NCI-H187 treated with DMSO at 0.1 percent for 48 hours (cell line): Measurements from ENCODE around the gene DEGS2.

ENCODE experiments used
- DNase-seq: peaks from one replicate; lab custom pipeline; 2025; lab: John Stamatoyannopoulos, UW

DEGS2 gene

DNA sequence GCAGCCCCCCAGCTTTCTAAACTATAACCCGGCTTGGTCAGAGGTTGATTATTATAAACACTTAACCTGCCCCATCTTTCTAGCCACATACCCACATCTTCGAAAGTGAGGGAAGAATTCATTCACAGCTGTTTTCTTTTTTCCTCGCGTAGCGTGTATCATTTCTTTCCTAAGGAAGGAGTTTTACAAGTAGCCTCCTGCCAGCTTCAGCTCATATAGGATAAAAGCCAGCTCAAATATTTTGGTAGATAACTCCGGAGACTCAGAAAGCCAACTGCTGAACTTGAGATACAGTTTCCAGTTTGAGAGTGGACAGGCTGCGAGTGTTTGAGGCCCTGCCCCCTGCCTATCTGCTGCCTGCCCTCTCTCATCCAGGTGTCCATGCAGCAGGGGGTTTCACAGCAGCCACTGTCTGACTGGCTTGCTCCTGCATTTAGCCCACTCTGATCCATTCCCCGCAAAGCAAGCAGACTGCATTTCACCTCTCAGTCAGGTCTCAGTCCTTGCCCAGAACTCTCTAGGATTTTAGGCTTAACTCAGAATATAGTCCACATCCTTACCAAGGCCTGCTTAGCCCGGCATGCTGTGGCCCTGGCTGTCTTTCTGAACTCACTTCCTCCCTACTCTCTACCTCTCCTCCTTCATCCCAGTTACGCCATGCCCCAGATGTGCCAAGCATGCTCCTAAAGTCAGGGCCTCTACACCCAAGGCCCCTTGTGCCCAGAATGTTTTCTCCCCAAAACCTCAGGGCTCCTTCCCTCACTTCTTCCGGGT is 47.3 kb downstream of the DEGS2 start:
- no peak for DNase-seq

DNA sequence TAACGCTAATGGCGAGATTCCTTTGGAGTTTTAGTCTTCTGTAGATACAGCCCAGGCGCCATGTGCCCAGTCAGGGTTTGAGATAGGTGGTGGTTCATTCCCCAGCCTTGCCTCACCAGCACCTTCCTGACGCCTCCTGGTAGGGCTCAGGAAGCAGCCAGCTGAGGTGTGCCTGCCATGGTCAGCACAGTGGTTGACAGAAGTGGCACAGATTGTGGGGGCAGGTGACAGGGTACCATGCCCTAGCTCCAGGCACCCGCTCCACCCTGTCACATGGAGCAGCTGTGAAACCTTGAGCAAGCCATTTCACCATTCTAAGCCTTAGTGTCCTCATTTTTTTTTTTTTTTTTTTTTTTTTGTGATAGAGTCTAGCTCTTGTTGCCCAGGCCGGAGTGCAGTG is 48.6 kb downstream of the DEGS2 start:
- DNase-seq = no peak

DNA sequence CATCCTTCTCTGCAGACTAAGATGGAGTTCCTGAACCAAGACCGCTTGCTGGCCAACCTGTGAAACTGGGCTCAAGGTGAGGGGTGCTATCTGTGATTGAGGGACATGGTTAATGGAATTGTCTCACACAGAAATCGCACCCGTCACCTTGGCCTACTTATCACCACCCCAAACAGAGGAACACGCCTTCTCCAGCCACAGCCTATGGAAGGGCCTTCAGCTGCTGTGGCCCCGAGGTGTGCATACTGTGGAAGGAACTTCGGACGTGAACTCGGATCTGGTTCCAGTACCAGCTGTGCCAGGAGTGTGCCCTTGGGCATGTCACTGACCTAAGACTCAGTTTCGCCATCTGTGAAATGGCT is 49.9 kb downstream of the DEGS2 start:
- DNase-seq = no peak

DNA sequence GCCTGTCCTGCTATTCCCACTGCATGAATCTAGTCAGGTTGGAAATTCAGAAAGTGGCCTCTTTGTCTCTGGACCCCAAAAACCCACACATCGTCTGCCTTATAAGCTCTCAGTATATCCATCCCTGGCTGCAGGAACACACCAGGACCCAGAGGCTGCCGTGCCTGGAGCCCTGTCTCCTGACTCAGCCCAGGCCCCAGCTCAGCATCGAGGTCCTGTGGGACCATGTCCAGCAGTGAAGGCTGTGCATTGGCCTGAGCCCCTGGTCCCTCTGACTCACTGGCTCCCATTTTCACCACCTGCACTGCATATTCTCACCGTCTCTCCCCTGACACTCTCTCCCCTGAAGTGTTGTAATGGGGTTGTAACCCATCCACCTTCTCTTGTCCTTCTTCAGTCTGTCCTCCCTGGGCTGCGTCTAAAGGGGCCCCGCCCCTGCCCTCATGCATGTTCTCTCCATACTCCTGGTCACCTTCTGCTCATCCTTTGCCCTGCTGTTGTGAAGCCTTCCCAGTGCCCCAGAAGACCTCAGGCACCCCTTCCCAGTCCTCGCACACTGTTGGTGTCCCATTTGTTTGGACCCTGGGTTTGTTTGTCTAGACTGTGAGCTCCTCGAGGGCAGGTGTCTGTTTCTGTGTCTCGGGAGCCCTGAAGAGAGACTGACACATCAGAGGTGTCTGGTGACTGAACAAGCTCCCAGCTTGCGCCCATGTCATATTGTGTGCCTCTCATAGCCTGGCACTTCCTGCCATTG is 50.4 kb downstream of the DEGS2 start:
- DNase-seq = no peak

DNA sequence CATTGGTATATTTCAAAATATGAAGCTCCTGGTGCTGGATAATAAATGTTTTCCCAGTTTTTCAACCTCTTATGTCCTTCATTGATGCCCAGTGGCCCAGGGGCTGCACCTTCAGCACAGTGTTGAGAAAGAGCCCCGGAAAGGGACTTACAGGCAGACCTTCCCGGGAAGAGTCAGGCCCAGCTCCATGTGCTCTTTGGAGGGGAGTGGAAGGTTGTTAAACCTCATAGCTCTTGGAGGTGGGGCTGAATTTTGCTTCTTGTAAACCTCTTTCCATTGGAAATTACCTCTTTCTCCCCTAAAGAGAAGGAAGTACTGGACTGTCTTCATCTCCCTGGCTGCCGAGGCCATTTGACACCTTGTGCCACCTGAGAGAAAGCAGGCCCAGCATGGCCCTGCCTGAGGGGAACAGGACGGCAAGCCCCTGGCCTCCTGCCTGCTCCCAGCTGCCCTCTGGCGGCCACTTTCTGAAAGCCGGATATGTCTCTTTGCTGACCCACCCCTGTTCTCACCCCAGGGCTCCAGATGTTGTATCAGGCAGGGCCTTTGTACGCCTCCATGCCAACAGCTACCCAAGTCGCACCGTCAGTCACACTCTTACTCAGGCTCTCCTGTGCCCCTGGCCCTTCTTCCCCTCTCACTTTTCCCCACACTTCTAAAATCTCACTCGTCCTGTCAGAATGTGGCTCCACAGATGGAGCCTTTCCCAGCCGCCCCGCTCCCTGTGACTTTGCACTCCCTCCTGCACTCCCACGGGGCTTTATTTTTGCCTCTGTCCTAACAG is 51.2 kb downstream of the DEGS2 start:
- no peak for DNase-seq

DNA sequence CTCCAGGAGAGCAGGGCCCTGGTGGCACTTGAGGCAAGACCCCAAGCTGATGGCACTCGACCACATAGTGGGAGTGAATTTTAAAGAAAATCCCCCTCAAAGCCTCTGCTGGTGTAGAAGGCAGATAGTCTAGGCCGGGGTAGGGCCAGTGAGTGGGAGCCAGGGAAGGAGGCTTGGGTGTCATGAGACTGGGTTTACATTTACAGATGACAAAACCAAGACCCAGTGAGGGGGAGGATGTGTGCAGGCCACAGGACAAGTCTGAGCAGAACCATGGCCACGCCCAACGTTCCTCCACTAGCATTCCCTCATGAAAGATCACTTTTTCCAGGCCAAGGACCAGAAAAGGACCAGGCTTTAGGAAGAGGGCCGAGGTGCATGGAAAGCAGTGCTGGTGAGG is 52.2 kb downstream of the DEGS2 start:
- no peak for DNase-seq

DNA sequence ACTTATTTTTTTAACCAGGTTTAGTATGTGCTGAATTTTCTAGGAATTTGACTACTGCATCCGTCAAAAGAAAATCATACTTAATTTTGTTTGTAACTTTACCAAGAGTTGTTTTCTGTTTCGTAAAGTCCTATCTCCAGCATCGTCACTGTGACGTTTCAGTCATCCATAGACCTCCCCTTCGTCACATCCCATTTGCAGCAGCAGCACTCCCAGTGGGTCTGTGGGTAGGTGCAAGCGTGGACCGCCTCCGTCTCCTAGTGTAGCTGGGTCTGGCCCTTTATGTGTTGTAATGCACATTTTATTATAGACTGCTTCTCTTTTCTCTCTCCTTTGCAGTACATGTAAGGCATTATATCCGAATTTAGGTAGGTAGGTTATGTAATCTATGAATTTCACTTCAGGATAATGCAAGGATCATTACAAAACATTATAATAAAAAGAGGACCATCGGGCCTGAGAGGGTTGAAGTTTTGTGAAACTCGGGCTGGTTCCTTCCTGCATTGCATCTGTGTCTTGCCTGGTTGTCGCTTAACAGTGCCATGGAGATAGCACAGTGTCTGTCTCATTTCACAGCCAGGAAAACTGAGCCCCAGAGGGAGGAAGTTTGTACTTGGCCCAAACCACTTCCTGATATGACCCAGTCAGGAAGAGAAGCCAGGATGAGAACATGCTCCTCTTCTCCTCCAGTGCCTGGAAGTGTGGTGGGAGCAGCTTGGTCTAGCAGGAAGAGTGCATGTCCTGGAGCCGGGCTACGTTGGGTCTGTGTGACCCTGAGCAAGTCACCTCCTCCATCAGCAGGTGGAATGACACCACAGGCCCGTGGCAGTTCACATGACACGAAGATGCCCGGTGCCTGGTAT is 53.0 kb downstream of the DEGS2 start:
- DNase-seq = no peak

DNA sequence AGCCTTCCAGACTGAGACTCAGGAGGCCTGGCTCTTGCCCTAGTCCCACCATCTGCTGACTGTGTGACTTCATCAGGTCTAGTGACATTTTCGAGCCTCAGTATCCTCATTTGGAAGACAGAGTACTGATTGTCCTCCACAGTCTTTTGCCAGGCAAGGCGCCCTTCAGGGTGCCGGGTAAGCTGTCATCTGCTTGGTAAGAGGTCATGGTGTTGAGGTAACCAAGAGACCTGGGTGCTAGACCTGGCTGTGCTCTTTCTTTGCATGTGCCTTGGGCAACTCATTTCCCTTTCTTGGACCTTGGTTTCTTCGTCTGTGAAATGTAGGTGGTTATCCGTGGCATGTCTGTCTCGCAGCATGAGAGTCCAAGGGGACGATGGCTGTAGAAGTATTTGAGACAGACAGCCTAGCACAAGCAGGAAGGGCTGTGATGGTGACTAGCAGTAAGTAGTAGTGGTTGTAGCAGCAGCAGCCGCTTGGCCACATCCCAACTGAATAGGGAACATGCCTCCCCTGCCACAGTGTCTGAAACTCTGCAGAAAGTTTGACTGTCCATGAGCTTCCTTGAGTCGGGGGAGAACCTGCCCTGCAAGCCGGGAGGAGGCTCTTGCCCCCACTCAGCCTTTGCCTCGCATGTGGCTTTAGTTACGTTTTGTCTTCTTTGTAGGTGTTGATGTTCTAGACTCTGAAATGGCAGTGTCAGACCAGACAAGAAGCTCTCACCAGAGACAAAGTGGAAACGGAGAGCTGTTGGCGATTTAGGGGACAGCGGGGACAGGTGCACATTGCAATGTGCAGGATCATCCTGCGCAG is 53.9 kb downstream of the DEGS2 start:
- DNase-seq = no peak

DNA sequence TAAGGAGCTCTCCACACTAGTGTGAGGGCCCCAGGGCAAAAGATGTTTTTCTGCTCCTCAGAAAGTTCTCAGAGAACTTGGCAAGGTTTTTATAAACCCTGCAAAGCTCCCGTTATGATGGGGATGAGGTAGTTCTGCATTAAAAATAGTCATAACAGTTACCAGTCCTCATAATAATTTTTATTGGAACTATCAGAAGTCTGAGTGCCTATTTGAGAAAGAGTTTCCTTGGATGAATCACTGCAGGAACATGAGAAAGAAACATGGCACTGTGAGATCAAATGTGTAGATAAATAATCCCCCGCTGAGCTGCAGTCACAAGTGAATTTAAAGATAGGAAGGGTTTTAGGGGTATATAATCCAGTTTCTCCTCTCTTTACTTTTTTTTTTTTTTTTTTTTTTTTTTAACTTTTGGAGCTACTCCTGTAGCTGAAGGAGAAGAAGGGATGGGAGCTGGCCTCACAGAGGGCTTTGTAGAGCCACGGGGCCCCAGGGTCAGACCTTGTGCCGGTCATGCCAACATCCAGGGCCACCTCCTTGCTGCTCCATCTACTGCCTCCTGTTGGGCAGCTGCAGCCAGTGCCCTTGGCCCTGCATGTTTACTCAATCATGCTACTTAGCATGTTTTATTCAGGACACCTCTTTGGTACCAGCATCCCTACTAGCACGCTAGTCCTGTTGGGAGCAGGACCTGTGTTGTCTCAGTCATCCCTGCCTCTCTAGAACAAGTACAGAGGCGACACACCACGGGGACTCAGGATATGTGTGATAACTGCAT is 54.7 kb downstream of the DEGS2 start:
- no peak for DNase-seq

DNA sequence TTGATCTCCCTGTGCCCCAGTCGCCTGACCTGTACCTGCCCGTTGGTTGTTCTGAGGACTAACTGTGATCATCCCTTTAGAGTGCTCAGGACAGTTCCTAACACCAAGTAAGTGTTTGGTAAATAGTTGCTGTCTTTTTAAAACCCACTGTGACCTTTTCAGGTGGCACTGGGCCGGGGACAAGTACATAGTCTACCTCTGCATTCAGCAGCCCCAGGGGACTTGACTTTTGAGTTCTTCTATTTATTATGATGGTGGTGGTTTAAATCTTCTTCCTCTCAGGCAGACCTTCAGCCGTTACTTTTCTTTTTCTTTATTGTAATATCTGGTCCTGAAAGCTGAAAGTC is 55.5 kb downstream of the DEGS2 start:
- no peak for DNase-seq

DNA sequence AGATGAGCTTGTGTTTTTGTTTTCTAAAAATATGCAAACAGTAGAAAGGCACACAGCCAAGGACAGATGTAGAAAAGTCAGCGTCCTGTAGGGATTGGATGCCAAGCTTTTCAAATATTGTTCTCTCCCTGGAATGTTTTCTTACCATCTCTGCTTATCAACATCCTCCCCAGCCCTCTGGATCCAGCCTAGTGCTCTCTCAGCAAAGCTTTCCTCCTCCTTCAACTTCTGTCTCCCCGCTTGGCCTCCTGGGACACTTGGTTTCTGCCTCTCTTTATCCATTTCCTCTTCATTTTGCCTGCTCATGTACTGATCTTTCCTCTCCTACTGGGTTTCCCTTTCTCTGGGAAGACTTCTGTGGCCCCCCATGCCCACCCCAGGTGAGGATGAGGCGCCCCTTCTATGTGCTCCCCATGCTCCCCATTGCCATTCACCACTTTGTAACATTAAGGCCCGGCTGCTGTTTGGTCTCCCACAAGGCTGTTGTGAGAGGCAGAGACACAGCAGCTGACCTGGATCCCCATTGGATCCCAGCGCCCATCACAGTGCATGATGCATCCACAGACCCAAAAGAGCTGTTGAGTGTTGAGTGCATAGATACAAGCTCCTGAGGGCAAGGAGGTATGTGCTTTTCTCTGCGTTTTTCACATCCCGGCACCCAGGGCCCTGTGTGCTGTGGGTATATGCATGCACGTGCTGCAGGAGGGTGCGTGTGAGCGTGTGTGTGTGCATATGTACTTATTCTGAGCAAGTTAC is 56.0 kb downstream of the DEGS2 start:
- no peak for DNase-seq

DNA sequence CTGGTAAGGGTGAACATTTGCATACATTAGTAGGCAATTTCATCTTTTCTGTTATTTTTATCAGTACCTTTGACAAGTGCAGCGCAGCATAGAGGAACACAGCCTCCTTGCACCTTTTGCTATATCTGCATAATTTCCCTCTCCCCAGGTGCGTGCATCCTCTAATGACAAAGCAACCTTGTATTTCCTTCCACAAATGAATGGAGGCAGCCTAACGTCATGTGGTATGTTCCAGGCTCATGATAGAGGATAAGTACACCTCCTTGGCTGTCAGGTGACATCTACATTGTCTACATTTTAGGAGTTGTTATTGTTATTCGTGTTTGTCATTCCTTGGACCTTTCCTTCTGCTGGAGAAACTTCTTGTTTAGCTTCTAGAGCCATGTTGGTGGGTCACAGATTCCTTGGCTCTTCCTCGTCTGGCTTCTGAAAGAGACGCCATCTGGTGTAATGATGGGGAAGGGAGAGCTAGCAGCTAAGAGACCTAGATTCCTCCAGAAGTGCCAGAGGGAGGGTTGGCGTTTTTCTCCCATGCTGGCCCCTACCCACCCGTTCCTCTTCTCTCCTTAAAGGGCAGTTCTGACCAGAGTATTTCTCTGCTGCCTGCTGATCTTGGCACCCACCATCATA is 57.2 kb downstream of the DEGS2 start:
- no peak for DNase-seq

DNA sequence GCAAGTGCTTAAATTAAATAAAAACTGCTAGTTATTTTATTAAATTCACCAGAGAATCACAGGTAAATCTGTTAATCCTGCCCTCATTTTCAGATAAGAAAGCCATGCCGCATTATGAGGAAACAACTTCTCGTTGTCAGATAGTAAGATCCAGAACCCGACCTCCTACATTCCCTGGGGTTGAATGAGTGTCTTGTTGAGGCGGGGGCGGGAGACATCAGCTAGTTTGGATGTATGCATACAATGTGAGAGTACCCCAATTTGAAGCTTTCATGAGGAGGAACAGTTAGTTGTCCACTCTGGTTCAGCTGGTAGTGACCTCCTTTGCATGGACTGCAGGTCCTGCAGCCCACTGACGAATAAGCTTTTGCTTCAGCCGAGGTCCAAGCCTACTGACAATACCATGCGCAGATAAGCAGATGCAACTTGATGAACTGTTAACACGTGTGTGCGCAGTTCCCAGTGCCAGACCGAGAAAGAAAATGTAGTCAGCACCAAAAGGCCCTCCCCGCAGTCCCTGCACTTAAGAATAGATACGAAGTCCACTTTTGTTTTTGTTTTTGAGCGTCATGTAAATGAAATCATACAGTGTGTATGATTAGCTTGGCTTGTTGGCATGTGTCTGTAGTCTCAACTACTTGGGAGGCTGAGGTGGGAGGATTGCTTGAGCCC is 59.3 kb downstream of the DEGS2 start:
- DNase-seq = no peak

DNA sequence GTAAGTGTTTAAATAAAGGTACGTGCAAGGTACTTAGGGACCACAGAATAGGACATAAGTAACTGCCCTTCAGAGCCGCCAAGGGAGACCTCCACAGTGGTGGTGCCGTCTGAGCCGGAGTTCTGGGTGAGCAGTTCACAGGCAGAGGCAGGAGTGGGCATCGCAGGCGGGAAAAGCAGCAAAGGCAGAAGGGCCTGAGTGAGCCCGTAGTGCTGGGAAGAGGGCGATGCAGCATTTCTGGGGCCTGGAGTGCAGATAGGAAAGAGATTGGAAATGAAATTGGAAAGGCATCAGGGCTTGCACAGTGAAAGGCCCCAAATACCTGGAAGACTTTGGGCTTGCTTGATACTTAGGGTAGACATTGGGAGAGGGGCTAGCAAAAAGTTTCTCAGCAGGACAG is 61.3 kb downstream of the DEGS2 start:
- no peak for DNase-seq

DNA sequence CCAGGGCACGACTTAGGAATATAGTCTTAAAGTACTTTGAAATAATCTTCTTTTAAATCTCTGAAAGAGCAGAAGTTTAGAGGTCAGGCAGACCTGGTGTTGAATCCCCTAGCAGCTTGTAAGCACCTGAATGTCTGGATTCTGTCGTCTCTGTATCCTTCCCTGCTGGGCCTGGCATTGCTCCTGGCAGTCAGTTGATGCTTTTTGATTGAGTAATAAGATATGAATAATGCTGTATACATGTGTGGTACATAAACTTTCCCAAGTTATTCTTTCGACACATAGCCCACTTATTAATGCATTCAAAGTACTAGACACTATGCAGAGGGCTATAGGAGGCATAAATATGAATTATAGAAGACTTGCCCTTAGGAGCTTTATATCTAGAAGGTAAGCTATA is 62.8 kb downstream of the DEGS2 start:
- no peak for DNase-seq
